Skeletal muscle tissue (tissue), 4 donors: ENCODE results near the gene CLIC2. TPM values are rescaled to one million over a fixed set of nuclear protein-coding genes. Genes with fewer than 3 reads are reported as not detected.

Source experiments
- H3K27ac ChIP-seq: one replicate; pipeline ENCODE4 v1.7.0; 2013; ENCODE audit warnings: mild to moderate bottlenecking, low read depth, low read length, inconsistent platforms
- H3K27me3 ChIP-seq, 3 donors: one replicate each; pipeline ENCODE4 v1.7.0; 2013; ENCODE audit warnings: low read length in 3 of 3; ENCODE audit not compliant: control insufficient read depth in 3 of 3, insufficient read depth in 3 of 3
- H3K36me3 ChIP-seq, 3 donors: one replicate each; pipeline ENCODE4 v1.7.0; 2013; ENCODE audit warnings: low read length in 3 of 3; ENCODE audit not compliant: control insufficient read depth in 3 of 3, insufficient read depth in 3 of 3
- H3K4me1 ChIP-seq, 3 donors: one replicate each; pipeline ENCODE4 v1.7.0; 2013; ENCODE audit warnings: low read length in 3 of 3, mild to moderate bottlenecking in 3 of 3; ENCODE audit not compliant: control insufficient read depth in 3 of 3, insufficient read depth in 3 of 3
- H3K4me3 ChIP-seq, 3 donors: one replicate each; pipeline ENCODE4 v1.7.0; 2013; ENCODE audit warnings: low read length in 3 of 3
- H3K9ac ChIP-seq, 3 donors: one replicate each; pipeline ENCODE4 v1.7.0; 2013; ENCODE audit warnings: low read length in 3 of 3, mild to moderate bottlenecking in 3 of 3, moderate library complexity in 2 of 3, low read depth in 1 of 3
- H3K9me3 ChIP-seq, 3 donors: one replicate each; pipeline ENCODE4 v1.7.0; 2013; ENCODE audit warnings: low read length in 3 of 3; ENCODE audit not compliant: control insufficient read depth in 3 of 3
- total RNA-seq: library from RNA; depleted of rRNA; stranded (reverse); fragments of >200 nt; gene quantifications from one replicate; pipeline ENCODE4 v1.2.3, GENCODE V29; 2014
- donor health status: Osteomylitis.

The CLIC2 gene
- total RNA-seq, 1 donor from 2014 or later: 3.1 TPM

- Histone ChIP-seq H3K36me3 (no peaks in the 10 kb centered on the region), H3K9ac (no peak within 1 kb of the TSS), H3K4me3 (peak within 1 kb of the TSS in 2 of 3 donors; percentile 35 to 49), H3K9me3 (no peaks in the 10 kb centered on the region), H3K27me3 (peaks cover 0 to 4% (median 0%) of the 10 kb centered on the region in 3 donors), H3K27ac (no peak within 1 kb of the TSS), H3K4me1 (no peaks in the 10 kb centered on the region)
These were observed 70.4 kb downstream of the CLIC2 start, which contains the start of gene RAB39B for GRCh38 chrX:155263854-155264628. Gene RAB39B, minus strand, starts transcription at chrX:155264491. Its CDS starts 203 bp downstream, at chrX:155264288.

- Histone ChIP-seq H3K4me1 (no peaks in the 10 kb centered on the region), H3K27ac (no peak overlapping the region), H3K9ac (no peak overlapping the region), H3K4me3 (no peak overlapping the region), H3K36me3 (no peaks in the 10 kb centered on the region), H3K27me3 (peaks cover 0 to 4% (median 0%) of the 10 kb centered on the region in 3 donors), H3K9me3 (no peaks in the 10 kb centered on the region)
These were observed 71.3 kb downstream of the CLIC2 start for GRCh38 chrX:155262970-155263754.

GRCh38 chrX:155259752-155260151, 74.7 kb downstream of the CLIC2 start:
- H3K4me3 ChIP-seq: no peak overlapping the region
- no peak overlapping the region for H3K27ac ChIP-seq
- peaks cover 0 to 4% (median 0%) of the 10 kb centered on the region in 3 donors for H3K27me3 ChIP-seq
- H3K4me1 ChIP-seq: no peaks in the 10 kb centered on the region
- no peak overlapping the region for H3K9ac ChIP-seq
- no peaks in the 10 kb centered on the region for H3K9me3 ChIP-seq
- H3K36me3 ChIP-seq: no peaks in the 10 kb centered on the region

- Histone ChIP-seq H3K36me3 (no peaks in the 10 kb centered on the region), H3K4me3 (no peak overlapping the region), H3K27me3 (no peaks in the 10 kb centered on the region), H3K9me3 (no peaks in the 10 kb centered on the region), H3K9ac (no peak overlapping the region), H3K4me1 (no peaks in the 10 kb centered on the region), H3K27ac (no peak overlapping the region)
These were observed 83.0 kb downstream of the CLIC2 start for GRCh38 chrX:155251391-155251790.

- Histone ChIP-seq H3K4me3 (no peak overlapping the region), H3K27ac (no peak overlapping the region), H3K27me3 (no peaks in the 10 kb centered on the region)
These were observed 86.9 kb downstream of the CLIC2 start for GRCh38 chrX:155247497-155247896.

GRCh38 chrX:155246748-155247147, 87.7 kb downstream of the CLIC2 start:
- H3K27me3 ChIP-seq: no peaks in the 10 kb centered on the region
- no peaks in the 10 kb centered on the region for H3K9me3 ChIP-seq
- H3K9ac ChIP-seq: no peak overlapping the region
- H3K36me3 ChIP-seq: no peaks in the 10 kb centered on the region
- no peak overlapping the region for H3K4me3 ChIP-seq
- no peak overlapping the region for H3K27ac ChIP-seq
- no peaks in the 10 kb centered on the region for H3K4me1 ChIP-seq

More at GRCh38 chrX:155247497-155247896, 86.9 kb downstream of the CLIC2 start:
- Histone ChIP-seq H3K9ac (no peak overlapping the region), H3K4me1 (no peaks in the 10 kb centered on the region), H3K9me3 (no peaks in the 10 kb centered on the region), H3K36me3 (no peaks in the 10 kb centered on the region)

- H3K9ac ChIP-seq: no peak overlapping the region
- H3K9me3 ChIP-seq: no peaks in the 10 kb centered on the region
- H3K4me1 ChIP-seq: no peaks in the 10 kb centered on the region
- no peak overlapping the region for H3K4me3 ChIP-seq
- H3K36me3 ChIP-seq: peaks cover 5 to 10% (median 5%) of the 10 kb centered on the region in 3 donors
- no peaks in the 10 kb centered on the region for H3K27me3 ChIP-seq
- H3K27ac ChIP-seq: no peak overlapping the region
These were observed 92.1 kb downstream of the CLIC2 start for GRCh38 chrX:155242300-155242699.

GRCh38 chrX:155237719-155238118, 96.7 kb downstream of the CLIC2 start:
- H3K9ac ChIP-seq: no peak overlapping the region
- H3K4me3 ChIP-seq: no peak overlapping the region
- H3K9me3 ChIP-seq: no peaks in the 10 kb centered on the region
- H3K4me1 ChIP-seq: no peaks in the 10 kb centered on the region
- H3K27ac ChIP-seq: no peak overlapping the region
- no peaks in the 10 kb centered on the region for H3K27me3 ChIP-seq
- peaks cover 5 to 21% (median 6%) of the 10 kb centered on the region in 3 donors for H3K36me3 ChIP-seq

GRCh38 chrX:155235891-155236290, 98.5 kb downstream of the CLIC2 start:
- no peaks in the 10 kb centered on the region for H3K27me3 ChIP-seq
- no peak overlapping the region for H3K9ac ChIP-seq
- H3K4me1 ChIP-seq: no peaks in the 10 kb centered on the region
- peaks cover 6 to 21% (median 8%) of the 10 kb centered on the region in 3 donors for H3K36me3 ChIP-seq
- H3K9me3 ChIP-seq: no peaks in the 10 kb centered on the region
- H3K4me3 ChIP-seq: no peak overlapping the region
- no peak overlapping the region for H3K27ac ChIP-seq

GRCh38 chrX:155231163-155231562, 103.3 kb downstream of the CLIC2 start:
- Histone ChIP-seq H3K27ac (no peak overlapping the region), H3K4me1 (peaks cover 0 to 2% (median 0%) of the 10 kb centered on the region in 3 donors), H3K36me3 (peaks cover 0 to 8% (median 7%) of the 10 kb centered on the region in 3 donors), H3K4me3 (no peak overlapping the region), H3K9ac (no peak overlapping the region), H3K27me3 (no peaks in the 10 kb centered on the region), H3K9me3 (no peaks in the 10 kb centered on the region)
